H1 (cell line): Measurements from ENCODE around the gene UTRN. TPM values are rescaled to one million over a fixed set of nuclear protein-coding genes. Genes with fewer than 3 reads are reported as not detected.
A peak's percentile ranks its signal among the peaks of the same experiment; 100 is the strongest.

Experiments
- CTCF ChIA-PET: fragments of 300-600 bp; sonication (Branson Sonifier 250); formaldehyde crosslinking; loops from one replicate; lab custom pipeline; 2021; ENCODE audit not compliant: partially characterized antibody; lab: Charles Lee
- POLR2A ChIA-PET: fragments of 300-600 bp; sonication (Branson Sonifier 250); formaldehyde crosslinking; loops from one replicate; lab custom pipeline; 2021; ENCODE audit warnings: inconsistent platforms; ENCODE audit not compliant: partially characterized antibody; lab: Charles Lee
- DNase-seq, 2 experiments: peaks; one replicate each; pipeline versions ENCODE4 v3.0.0 to v3.0.0-alpha.2; 2010 to 2022; ENCODE audit warnings: low spot score in 2 of 2, low read depth in 1 of 2, mixed read lengths in 1 of 2
- FAIRE-seq: peaks from 2 replicates; lab custom pipeline; 2011; peaks lifted over from hg19 to GRCh38; lab: Jason Lieb, UNC
- H2AFZ ChIP-seq: 2 replicates; pipeline ENCODE4 v1.8.1; 2012; ENCODE audit warnings: low read length, inconsistent platforms
- H2AK5ac ChIP-seq: 2 replicates; pipeline ENCODE4 v1.6.1; 2013; ENCODE audit warnings: low read depth, low read length
- H2BK120ac ChIP-seq: replicated peaks from 2 replicates; pipeline ENCODE3; 2013; ENCODE audit warnings: low read depth, low read length, inconsistent platforms
- H2BK12ac ChIP-seq: 2 replicates; pipeline ENCODE4 v1.6.1; 2013; ENCODE audit warnings: low read depth, low read length
- H2BK15ac ChIP-seq: 2 replicates; pipeline ENCODE4 v1.6.1; 2013; ENCODE audit warnings: low read length
- H2BK20ac ChIP-seq: 2 replicates; pipeline ENCODE4 v1.6.1; 2013; ENCODE audit warnings: low read length
- H2BK5ac ChIP-seq: 2 replicates; pipeline ENCODE4 v1.6.1; 2013; ENCODE audit warnings: low read depth, low read length
- H3K14ac ChIP-seq: 2 replicates; pipeline ENCODE4 v1.6.1; 2013; ENCODE audit warnings: inconsistent platforms; ENCODE audit not compliant: insufficient read length
- H3K18ac ChIP-seq: 2 replicates; pipeline ENCODE4 v1.6.1; 2013; ENCODE audit warnings: low read length; ENCODE audit errors: extremely low read depth
- H3K23ac ChIP-seq: 2 replicates; pipeline ENCODE4 v1.6.1; 2013; ENCODE audit warnings: inconsistent platforms; ENCODE audit not compliant: insufficient read length
- H3K23me2 ChIP-seq: 2 replicates; pipeline ENCODE4 v1.6.1; 2013; ENCODE audit warnings: low read depth, low read length
- H3K27ac ChIP-seq: 2 replicates; pipeline ENCODE4 v1.6.1; 2011; ENCODE audit warnings: low read depth, low read length, inconsistent platforms
- H3K27me3 ChIP-seq, 4 experiments: replicated peaks in 1 of 4; 1 replicate in 1 of 4; 2 replicates in 3 of 4; pipeline versions ENCODE4 v1.6.1 to v1.8.1; 2011 to 2013; ENCODE audit warnings: low read length in 3 of 4, mild to moderate bottlenecking in 3 of 4, inconsistent platforms in 2 of 4, mixed read lengths in 2 of 4, moderate library complexity in 1 of 4; ENCODE audit not compliant: control insufficient read depth in 3 of 4, insufficient read depth in 3 of 4; ENCODE audit errors: extremely low read depth in 1 of 4
- H3K36me3 ChIP-seq, 4 experiments: 2 replicates each; pipeline versions ENCODE4 v1.6.1 to v1.8.1; 2011 to 2013; ENCODE audit warnings: mild to moderate bottlenecking in 4 of 4, low read length in 3 of 4, moderate library complexity in 2 of 4, control low read depth in 1 of 4, inconsistent platforms in 1 of 4; ENCODE audit not compliant: insufficient read depth in 4 of 4, control insufficient read depth in 2 of 4
- H3K4ac ChIP-seq: replicated peaks from 2 replicates; pipeline ENCODE3; 2013; ENCODE audit warnings: low read length, low read depth, mixed read lengths, inconsistent platforms; ENCODE audit not compliant: insufficient read length
- H3K4me1 ChIP-seq, 4 experiments: replicated peaks in 1 of 4; 1 replicate in 1 of 4; 2 replicates in 3 of 4; pipeline versions ENCODE4 v1.6.1 to v1.8.1; 2011 to 2013; ENCODE audit warnings: low read length in 3 of 4, inconsistent platforms in 2 of 4, mixed read lengths in 1 of 4; ENCODE audit not compliant: insufficient read depth in 4 of 4, control insufficient read depth in 3 of 4
- H3K4me2 ChIP-seq, 2 experiments: 2 replicates each; pipeline versions ENCODE4 v1.6.1 to v1.8.1; 2011 to 2013; ENCODE audit warnings: low read depth in 2 of 2, low read length in 2 of 2, control low read depth in 1 of 2, inconsistent platforms in 1 of 2, mild to moderate bottlenecking in 1 of 2; ENCODE audit not compliant: insufficient read depth in 1 of 2
- H3K4me3 ChIP-seq, 4 experiments: fragments of 200-600, 300-600 bp in 1 of 4; sonication (generic), shearing (Covaris generic), sonication (Bioruptor Twin) in 1 of 4; 2 replicates each; pipeline versions ENCODE4 v1.5.1 to v1.8.1; 2011 to 2016; ENCODE audit warnings: low read length in 4 of 4, low read depth in 3 of 4, control low read depth in 2 of 4, inconsistent platforms in 2 of 4, mild to moderate bottlenecking in 2 of 4, mixed read lengths in 1 of 4, moderate library complexity in 1 of 4; ENCODE audit not compliant: insufficient read depth in 2 of 4; ENCODE audit errors: extremely low read depth in 1 of 4
- H3K56ac ChIP-seq: replicated peaks from 2 replicates; pipeline ENCODE3; 2013; ENCODE audit warnings: low read depth, mild to moderate bottlenecking, mixed read lengths, low read length, inconsistent platforms; ENCODE audit not compliant: insufficient read length
- H3K79me1 ChIP-seq: 2 replicates; pipeline ENCODE4 v1.6.1; 2013; ENCODE audit warnings: low read depth, low read length, control low read depth
- H3K79me2 ChIP-seq, 2 experiments: 2 replicates each; pipeline versions ENCODE4 v1.6.1 to v1.8.1; 2012 to 2013; ENCODE audit warnings: low read length in 2 of 2, mild to moderate bottlenecking in 2 of 2, inconsistent platforms in 1 of 2; ENCODE audit not compliant: insufficient read depth in 2 of 2, control insufficient read depth in 1 of 2
- H3K9ac ChIP-seq, 4 experiments: replicated peaks in 1 of 4; 1 replicate in 1 of 4; 2 replicates in 3 of 4; pipeline versions ENCODE4 v1.6.1 to v1.8.1; 2011 to 2013; ENCODE audit warnings: low read depth in 3 of 4, low read length in 3 of 4, control low read depth in 2 of 4, mild to moderate bottlenecking in 2 of 4, moderate library complexity in 2 of 4, inconsistent platforms in 1 of 4; ENCODE audit errors: extremely low read depth in 1 of 4
- H3K9me3 ChIP-seq, 2 experiments: 2 replicates each; pipeline versions ENCODE4 v1.6.1 to v1.8.1; 2012 to 2013; ENCODE audit warnings: mild to moderate bottlenecking in 2 of 2, moderate library complexity in 2 of 2, control low read depth in 1 of 2, inconsistent platforms in 1 of 2, low read depth in 1 of 2, low read length in 1 of 2, mixed read lengths in 1 of 2; ENCODE audit not compliant: insufficient read depth in 2 of 2
- H4K20me1 ChIP-seq, 2 experiments: replicated peaks in 1 of 2; 2 replicates each; pipeline versions ENCODE3 to v1.8.1; 2011 to 2013; ENCODE audit warnings: inconsistent platforms in 2 of 2, low read length in 2 of 2, mild to moderate bottlenecking in 1 of 2; ENCODE audit not compliant: insufficient read depth in 2 of 2, control insufficient read depth in 1 of 2
- H4K5ac ChIP-seq: 2 replicates; pipeline ENCODE4 v1.6.1; 2013; ENCODE audit warnings: low read length, low read depth, mixed read lengths, inconsistent platforms; ENCODE audit not compliant: insufficient read length
- H4K8ac ChIP-seq: 2 replicates; pipeline ENCODE4 v1.8.0; 2013; ENCODE audit warnings: mild to moderate bottlenecking, moderate library complexity, low read length, inconsistent platforms; ENCODE audit not compliant: insufficient read depth; ENCODE audit errors: extremely low read depth
- H4K91ac ChIP-seq: replicated peaks from 2 replicates; pipeline ENCODE3; 2013; ENCODE audit warnings: low read length, mixed read lengths, inconsistent platforms; ENCODE audit not compliant: insufficient read length
- BCL11A ChIP-seq, 2 experiments: IDR thresholded peaks; one replicate each; pipeline ENCODE4 v1.6.1; 2011; ENCODE audit warnings: low read depth in 2 of 2, low read length in 2 of 2, mild to moderate bottlenecking in 2 of 2
- CBX5 ChIP-seq: fragments of 300-800, 300-1000 bp; sonication (generic); IDR thresholded peaks from 2 replicates; pipeline ENCODE4 v1.7.1; 2016; ENCODE audit warnings: antibody characterized with exemption, low read length, low read depth
- CHD1 ChIP-seq: IDR thresholded peaks from 2 replicates; pipeline ENCODE4 v1.6.1; 2012; ENCODE audit warnings: low read depth, low read length, improper control_type of control experiment
- GTF2F1 ChIP-seq: IDR thresholded peaks from 2 replicates; pipeline ENCODE4 v1.6.1; 2012; ENCODE audit warnings: low read depth, low read length, improper control_type of control experiment, borderline replicate concordance
- KDM1A ChIP-seq: fragments of 200-600, 300-600 bp; sonication (generic); IDR thresholded peaks from 2 replicates; pipeline ENCODE4 v1.7.1; 2016; ENCODE audit warnings: mild to moderate bottlenecking, low read length, borderline replicate concordance
- KDM5A ChIP-seq: fragments of 200-600 bp; IDR thresholded peaks from 2 replicates; pipeline ENCODE4 v1.7.1; 2012; ENCODE audit warnings: mild to moderate bottlenecking, low read length, inconsistent platforms, mixed read lengths
- NRF1 ChIP-seq: IDR thresholded peaks from 2 replicates; pipeline ENCODE4 v1.6.1; 2011; ENCODE audit warnings: mild to moderate bottlenecking, low read depth, low read length, improper control_type of control experiment
- POLR2A ChIP-seq, 2 experiments: IDR thresholded peaks; 1 replicate in 1 of 2; 2 replicates in 1 of 2; pipeline ENCODE4 v1.6.1; 2011; ENCODE audit warnings: low read depth in 2 of 2, low read length in 2 of 2, mild to moderate bottlenecking in 2 of 2; ENCODE audit errors: control extremely low read depth in 1 of 2
- RAD21 ChIP-seq, 2 experiments: IDR thresholded peaks in 1 of 2; conservative IDR thresholded peaks in 1 of 2; 2 replicates each; pipeline ENCODE4 v1.6.1; 2011; ENCODE audit warnings: low read depth in 2 of 2, low read length in 2 of 2, improper control_type of control experiment in 1 of 2, inconsistent platforms in 1 of 2, mild to moderate bottlenecking in 1 of 2, moderate library complexity in 1 of 2
- SIN3A ChIP-seq, 2 experiments: IDR thresholded peaks in 1 of 2; conservative IDR thresholded peaks in 1 of 2; 2 replicates each; pipeline ENCODE4 v1.6.1; 2011 to 2012; ENCODE audit warnings: low read length in 2 of 2, improper control_type of control experiment in 1 of 2, low read depth in 1 of 2, mild to moderate bottlenecking in 1 of 2
- TBP ChIP-seq: IDR thresholded peaks from 2 replicates; pipeline ENCODE4 v1.6.1; 2011; ENCODE audit warnings: low read depth, low read length, improper control_type of control experiment
- TCF12 ChIP-seq: IDR thresholded peaks from 2 replicates; pipeline ENCODE4 v1.6.1; 2011; ENCODE audit warnings: low read depth, mild to moderate bottlenecking, low read length
- WGBS, 2 experiments: shearing (Covaris generic) in 1 of 2; methylation state at CpG; one replicate each; pipeline versions ENCODE4 v1.1.6 to v1.1.7; 2013 to 2015; ENCODE audit warnings: low lambda C conversion rate in 2 of 2, mixed read lengths in 2 of 2, inconsistent platforms in 1 of 2, low coverage in 1 of 2, missing lambda C conversion rate in 1 of 2; ENCODE audit not compliant: insufficient replicate concordance in 2 of 2, insufficient coverage in 1 of 2, insufficient read length in 1 of 2; ENCODE audit errors: extremely low coverage in 1 of 2, missing lambda C conversion rate in 1 of 2; 5-methylcytosine and 5-hydroxymethylcytosine counted together
- polyA plus RNA-seq, 7 experiments: library from polyadenylated mRNA; depleted of rRNA in 3 of 7; stranded (reverse) in 5 of 7; unstranded in 2 of 7; fragments of >200 nt in 5 of 7; fragments of 200-250 nt in 2 of 7; gene quantifications; 1 replicate in 5 of 7; 2 replicates in 1 of 7; 4 replicates in 1 of 7; pipeline versions ENCODE4 v1.2.1 to v1.2.3, GENCODE V29; 2011 to 2013; ENCODE audit warnings: missing spikeins in 2 of 7, mixed read lengths in 2 of 7
- total RNA-seq: library from RNA; stranded (reverse); fragmentation: NEBNext Ultra II Directional; extraction: Animal tissue kit (Norgen Biotek cat#: 25700); gene quantifications from 2 replicates; pipeline ENCODE4 v1.2.1, GENCODE V29; 2021
- TF ChIP-seq, protein P1 (sequence below): IDR thresholded peaks from 2 replicates; pipeline ENCODE4 v1.6.1; 2011; ENCODE audit warnings: low read depth, mild to moderate bottlenecking, low read length; ENCODE audit not compliant: insufficient read depth

Gene UTRN
- total and polyA plus RNA-seq, 2 of the 8 experiments (the other 6 are each of a cell fraction or from before 2014, with no cell fraction given): 25.0 to 112 TPM

- no peak for DNase-seq
- no peak overlapping the region for H4K8ac ChIP-seq
- H3K27me3 ChIP-seq: no peaks in the 10 kb centered on the region
- H3K4me3 ChIP-seq: peak overlapping the region in 1 of 4 experiments; percentile 49; a peak in 3 of 8 replicates
- no peak overlapping the region for H3K14ac ChIP-seq
- H2AK5ac ChIP-seq: no peak overlapping the region
- FAIRE-seq: peak; percentile 97
- no peak overlapping the region for H4K91ac ChIP-seq
- WGBS, 2 experiments: 5% methylated on average over 5 of the region's 5 CpGs; no CpG with 5 or more reads in 1 of the 2 experiments
- no peak overlapping the region for H2BK5ac ChIP-seq
- H3K23ac ChIP-seq: no peak overlapping the region
- no peak overlapping the region for H2BK120ac ChIP-seq
- no peaks in the 10 kb centered on the region for H4K20me1 ChIP-seq
- peaks cover 0 to 14% (median 10%) of the 10 kb centered on the region in 4 experiments; a peak in 4 of 7 replicates for H3K4me1 ChIP-seq
- H2BK20ac ChIP-seq: no peak overlapping the region
- H3K4me2 ChIP-seq: peak overlapping the region; percentile 27 to 49
- no peak overlapping the region for H2BK15ac ChIP-seq
- no peak overlapping the region for H3K9ac ChIP-seq
- no peak overlapping the region for H2BK12ac ChIP-seq
- ChIA-PET CTCF (interaction anchor here (0.6 to 2.4 kb wide), 8 partner anchors 14 to 83 kb away, joined by 3 to 9 read pairs (median 3); partner anchors contain the start of gene UTRN), POLR2A (interaction anchor here (0.8 to 1.9 kb wide), 8 partner anchors 12 to 65 kb away, joined by 3 to 10 read pairs (median 4); no protein-coding TSS in a partner anchor)
- no peaks in the 10 kb centered on the region for H3K23me2 ChIP-seq
- no peak overlapping the region for H3K4ac ChIP-seq
- H3K36me3 ChIP-seq: no peaks in the 10 kb centered on the region
- H3K9me3 ChIP-seq: 0 out of 4 replicates have a peak, but pooled peaks cover 0 to 4% of the 10 kb centered on the region in 2 experiments
- H3K27ac ChIP-seq: no peak overlapping the region
- H3K18ac ChIP-seq: no peak overlapping the region
- no peaks in the 10 kb centered on the region for H3K79me1 ChIP-seq
- H3K56ac ChIP-seq: no peak overlapping the region
- peak overlapping the region; percentile 45 for H4K5ac ChIP-seq
- no peaks in the 10 kb centered on the region for H3K79me2 ChIP-seq
- H2AFZ ChIP-seq: no peak overlapping the region
- TF ChIP-seq POLR2A (IDR thresholded peaks at IDR 0.05; ENCODE audit: control extremely low read depth in 1 of 2, low read depth in 2 of 2, low read length in 2 of 2): no peak
- no peak for TF ChIP-seq CBX5
- TF ChIP-seq, protein P1, sequence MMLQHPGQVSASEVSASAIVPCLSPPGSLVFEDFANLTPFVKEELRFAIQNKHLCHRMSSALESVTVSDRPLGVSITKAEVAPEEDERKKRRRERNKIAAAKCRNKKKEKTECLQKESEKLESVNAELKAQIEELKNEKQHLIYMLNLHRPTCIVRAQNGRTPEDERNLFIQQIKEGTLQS: 0 out of 2 replicates have a peak, but pooled peaks have one; percentile 41
- 0 out of 4 replicates have a peak, but pooled peaks of 1 of the 2 experiments have one; percentile 0 for TF ChIP-seq RAD21 (IDR thresholded peaks at IDR 0.05 in 1 of 2, conservative IDR thresholded peaks at IDR 0.05 in 1 of 2; ENCODE audit: low read depth in 2 of 2, low read length in 2 of 2)
- no peak for TF ChIP-seq TBP
- peak in 1 of 2 experiments; percentile 44 for TF ChIP-seq BCL11A (IDR thresholded peaks at IDR 0.05; ENCODE audit: low read depth in 2 of 2, low read length in 2 of 2)
- peak; percentile 60 to 68; a peak in 2 of 4 replicates for TF ChIP-seq SIN3A (conservative IDR thresholded peaks at IDR 0.05 in 1 of 2, IDR thresholded peaks at IDR 0.05 in 1 of 2; ENCODE audit: low read depth in 1 of 2, low read length in 2 of 2)
- no peak for TF ChIP-seq TCF12
- no peak for TF ChIP-seq KDM5A
- no peak for TF ChIP-seq NRF1
- TF ChIP-seq CHD1: no peak
- no peak for TF ChIP-seq GTF2F1
- TF ChIP-seq KDM1A: no peak
These were observed 19.7 kb upstream of the UTRN start for GRCh38 chr6:144265390-144265789.
